HG02610 (cell line): ENCODE measurements around the gene TRAFD1.

Source experiments
- ATAC-seq: cut with Tn5 transposase; IDR thresholded peaks from one replicate; pipeline ENCODE4 v1.9.1; 2021; ENCODE audit warnings: mild to moderate bottlenecking, moderate library complexity; ENCODE audit not compliant: unreplicated experiment

Gene TRAFD1

DNA sequence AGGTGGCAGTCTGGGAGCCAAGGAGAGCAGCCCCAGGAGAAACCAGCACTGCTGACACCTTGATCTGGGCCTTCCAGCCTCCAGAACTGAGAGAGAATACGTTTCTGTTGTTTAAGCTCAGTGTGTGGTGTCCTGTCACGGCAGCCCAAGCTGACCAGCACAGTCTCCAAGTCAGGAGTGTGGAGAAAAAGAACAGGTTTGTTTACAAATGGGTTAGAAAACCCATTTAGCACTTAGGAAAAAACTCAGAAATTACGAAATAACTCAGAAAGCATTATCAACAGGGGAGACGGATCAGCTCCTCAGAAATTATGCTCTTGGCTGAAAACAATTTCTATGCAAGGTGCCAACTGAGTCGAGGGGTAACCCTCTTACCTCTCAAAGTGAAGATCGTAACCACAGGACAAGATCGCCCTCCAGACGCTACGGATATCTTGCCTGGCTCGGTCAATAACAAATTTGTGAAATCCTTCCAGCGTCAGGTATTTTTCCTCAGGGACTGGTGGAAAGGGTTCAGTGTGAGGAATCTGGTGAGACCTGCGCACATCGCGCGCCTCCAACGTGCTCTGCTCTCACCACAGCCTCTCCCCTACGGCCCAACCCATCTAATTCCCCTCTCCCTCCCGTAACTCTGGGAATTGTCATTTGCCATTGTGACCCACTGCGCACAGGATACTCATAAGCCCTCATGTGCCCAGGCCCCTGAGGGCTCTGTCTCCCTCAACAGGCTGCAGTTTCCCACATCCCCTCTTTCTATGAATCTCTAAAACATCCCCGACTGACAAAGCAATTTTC lies 50.2 kb downstream of the TRAFD1 start:
- ATAC-seq = no peak

GRCh38 chr12:112176321-112177010 lies 51.1 kb downstream of the TRAFD1 start:
- no peak for ATAC-seq

- no peak for ATAC-seq
Measured at GRCh38 chr12:112178796-112179195, 53.4 kb downstream of the TRAFD1 start.

DNA sequence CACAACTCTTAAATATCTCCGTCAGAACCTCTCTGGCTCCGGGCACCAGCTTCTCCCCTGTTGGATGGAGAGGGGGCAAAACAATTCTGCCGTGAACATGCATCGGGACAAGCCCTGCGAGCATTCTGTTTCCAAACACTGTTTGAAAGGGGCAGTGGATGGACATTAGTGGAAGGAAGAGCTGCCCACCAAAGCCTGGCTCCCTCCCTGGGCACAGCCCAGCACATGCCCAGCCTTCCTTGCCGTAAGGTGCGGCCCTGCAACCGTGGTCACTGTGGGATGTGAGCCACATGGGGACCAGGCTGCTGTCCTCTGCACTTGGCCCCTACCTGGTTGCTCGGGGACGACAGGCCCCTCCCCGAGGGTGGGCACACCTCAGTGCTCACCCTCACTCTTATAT lies 54.0 kb downstream of the TRAFD1 start:
- no peak for ATAC-seq

DNA sequence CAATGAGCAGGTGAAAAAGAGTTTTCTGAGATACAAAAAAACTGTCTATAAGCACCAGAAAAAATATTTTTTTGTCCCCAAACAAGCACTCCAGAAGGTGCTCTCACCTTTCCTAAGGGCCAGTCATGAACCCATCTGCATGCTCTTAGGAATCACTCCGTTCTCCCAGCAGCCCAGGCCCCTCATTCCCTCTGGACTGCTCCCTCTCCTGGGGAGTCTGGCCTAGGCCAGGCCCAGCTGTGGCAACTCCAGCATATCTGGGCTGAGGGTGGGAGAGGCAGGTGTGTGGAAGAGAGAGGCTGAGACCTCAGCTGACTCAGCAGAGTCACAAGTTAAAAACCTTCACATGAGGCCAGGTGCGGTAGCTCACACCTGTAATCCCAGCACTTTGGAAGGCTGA lies 54.6 kb downstream of the TRAFD1 start:
- ATAC-seq = no peak

GRCh38 chr12:112180422-112180821 lies 55.1 kb downstream of the TRAFD1 start:
- ATAC-seq = no peak

DNA sequence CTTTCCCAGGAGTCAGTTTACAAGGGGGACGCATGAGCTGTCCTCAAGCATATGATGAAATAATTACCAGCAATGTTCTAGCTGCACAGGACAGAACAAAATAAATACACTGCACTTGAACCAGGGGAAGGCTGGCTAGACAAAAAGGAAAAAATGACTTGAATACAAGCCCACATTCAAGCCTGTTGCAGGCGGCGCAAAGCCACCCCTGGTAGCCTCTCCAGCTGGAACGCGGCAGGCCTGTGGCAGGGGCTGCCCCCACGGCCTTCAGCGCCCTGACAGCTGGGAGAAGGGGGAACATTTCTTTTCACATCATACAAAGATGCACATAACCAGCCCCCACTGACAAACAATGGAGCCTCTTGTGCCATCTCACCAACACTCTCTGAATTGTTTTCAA lies 57.1 kb downstream of the TRAFD1 start:
- no peak for ATAC-seq

GRCh38 chr12:112183141-112184021 lies 58.0 kb downstream of the TRAFD1 start:
- peak; percentile 62 for ATAC-seq

DNA sequence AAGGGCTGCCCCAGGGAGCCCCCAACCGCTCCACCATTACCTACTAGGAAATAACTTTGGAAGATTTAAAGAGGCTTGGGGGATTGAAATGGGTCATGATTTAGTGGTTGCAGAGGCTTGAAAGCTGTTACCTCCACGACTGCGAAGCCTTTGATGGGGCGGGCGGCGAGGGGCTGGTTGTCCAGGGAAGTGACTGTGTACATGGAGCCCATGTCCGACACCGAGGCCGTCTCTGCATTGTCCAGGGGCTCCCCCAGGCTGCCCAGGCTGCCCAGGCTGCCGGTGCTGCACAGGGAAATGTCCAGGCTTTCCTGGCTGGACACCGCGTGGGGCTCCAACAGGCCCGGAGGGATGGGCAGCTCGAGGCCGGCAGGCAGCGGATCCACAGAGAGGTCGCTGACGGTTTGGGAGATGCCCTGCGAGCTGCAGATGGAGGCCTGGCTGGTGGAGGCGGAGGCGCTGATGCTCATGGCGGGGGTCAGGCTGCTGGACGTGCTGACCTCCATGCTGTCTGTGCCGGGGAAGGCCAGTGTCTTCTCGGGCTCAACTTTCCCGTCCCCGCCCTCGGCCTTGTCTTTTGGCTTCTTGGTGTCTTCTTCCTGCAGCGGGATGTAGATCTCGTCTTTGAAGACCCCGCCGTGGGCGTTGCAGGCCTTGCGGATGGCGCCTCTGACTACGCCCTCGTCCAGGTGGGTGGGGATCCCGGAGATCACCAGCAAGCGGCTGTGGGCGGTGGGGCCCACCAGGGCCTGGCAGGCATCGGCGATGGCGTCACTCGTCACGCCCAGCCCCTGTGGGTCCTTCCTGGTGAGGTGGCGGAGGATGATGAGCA lies 58.9 kb downstream of the TRAFD1 start:
- ATAC-seq = no peak

- ATAC-seq = no peak
Measured at GRCh38 chr12:112185093-112185923, 59.9 kb downstream of the TRAFD1 start.

DNA sequence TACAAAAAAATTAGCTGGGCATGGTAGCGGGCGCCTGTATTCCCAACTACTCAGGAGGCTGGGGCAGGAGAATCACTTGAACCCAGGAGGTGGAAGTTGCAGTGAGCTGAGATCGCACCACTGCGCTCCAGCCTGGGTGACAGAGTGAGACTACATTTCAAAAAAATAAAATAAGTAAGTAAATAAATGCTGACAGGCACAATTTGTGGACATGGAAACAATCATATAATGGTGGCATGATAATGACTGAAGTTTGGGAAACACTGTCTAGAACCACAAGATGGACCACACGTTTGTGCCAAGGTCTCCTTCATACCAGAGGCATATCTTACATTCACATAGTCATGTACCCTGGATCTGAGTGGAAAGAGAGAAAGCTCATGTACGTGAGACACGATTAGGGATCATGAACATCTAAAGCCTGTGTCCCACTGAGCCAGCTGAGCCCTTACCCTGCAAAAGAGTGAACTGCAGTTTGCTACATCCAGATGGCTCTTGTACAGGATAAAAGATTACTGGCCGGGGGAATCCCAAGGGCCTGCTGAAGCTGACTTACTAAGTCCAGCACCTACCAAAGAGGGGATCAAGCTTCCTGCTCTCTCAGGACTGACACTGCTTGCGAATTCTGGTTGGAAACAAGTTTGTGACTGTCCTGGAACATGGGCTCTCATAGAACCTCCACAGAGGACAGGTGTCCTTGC lies 62.9 kb downstream of the TRAFD1 start:
- ATAC-seq = no peak

DNA sequence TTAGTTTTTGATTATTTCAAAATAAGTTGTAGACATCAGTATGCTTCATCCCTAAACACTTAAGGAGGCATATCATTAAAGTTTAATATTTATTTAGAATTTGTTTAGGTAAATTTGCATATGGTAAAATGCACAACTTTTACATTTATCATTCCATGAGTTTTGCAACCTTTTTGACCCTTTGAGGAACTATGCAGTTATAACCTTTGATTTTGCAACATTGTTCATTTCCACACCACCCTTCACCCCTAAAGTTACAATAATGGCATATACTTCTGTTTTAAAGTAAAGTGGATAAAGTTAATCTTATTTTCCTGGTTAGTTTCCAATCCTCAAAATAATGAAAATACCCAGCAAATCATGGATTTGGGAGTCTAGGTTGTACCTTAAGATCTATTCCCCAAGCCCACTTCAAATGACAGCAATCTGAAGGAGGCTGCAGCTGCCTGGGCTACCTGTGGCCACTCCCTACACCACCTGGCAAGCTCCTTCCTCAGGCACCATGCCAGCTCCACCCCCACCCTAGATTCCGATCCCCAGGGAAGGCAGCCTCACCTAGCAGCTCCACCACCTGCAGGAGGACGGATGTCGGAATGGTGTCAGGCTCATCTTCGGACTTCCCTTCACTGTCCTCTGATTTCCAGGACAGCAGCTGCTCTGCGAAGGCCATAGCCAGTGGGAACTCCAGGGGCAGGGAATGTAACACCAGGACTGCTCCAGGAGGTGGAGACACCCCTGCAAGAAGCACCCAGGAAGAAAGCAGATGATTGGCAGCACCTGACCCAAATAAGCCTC lies 65.1 kb downstream of the TRAFD1 start:
- ATAC-seq = no peak

GRCh38 chr12:112191201-112191600 lies 65.8 kb downstream of the TRAFD1 start:
- ATAC-seq = no peak

DNA sequence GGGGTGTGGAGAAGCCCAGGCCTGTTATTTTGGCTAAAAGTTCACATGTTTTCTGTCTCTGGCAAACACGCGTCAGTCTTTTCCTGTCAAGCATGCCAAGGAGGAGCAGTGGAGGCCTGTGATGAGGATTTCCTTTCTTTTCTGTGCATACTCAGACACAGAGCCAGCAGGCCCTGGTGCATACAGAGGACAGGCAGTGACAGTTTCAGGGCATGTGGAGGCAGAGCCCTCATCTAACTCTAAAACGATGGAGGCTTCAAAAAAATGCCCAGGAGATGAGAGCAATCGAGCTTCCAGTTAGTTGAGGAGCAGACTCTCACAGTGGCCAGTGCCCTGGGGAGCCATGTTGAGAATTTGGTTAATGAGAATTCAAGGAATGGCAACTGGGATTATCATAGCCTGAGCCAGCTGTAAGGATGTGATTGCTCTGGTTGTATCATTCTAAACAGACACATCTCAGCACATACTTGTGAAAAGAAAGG lies 66.5 kb downstream of the TRAFD1 start:
- no peak for ATAC-seq

- ATAC-seq = no peak
Measured at GRCh38 chr12:112192475-112192874, 67.1 kb downstream of the TRAFD1 start.

GRCh38 chr12:112194601-112195247 lies 69.4 kb downstream of the TRAFD1 start:
- ATAC-seq = no peak

DNA sequence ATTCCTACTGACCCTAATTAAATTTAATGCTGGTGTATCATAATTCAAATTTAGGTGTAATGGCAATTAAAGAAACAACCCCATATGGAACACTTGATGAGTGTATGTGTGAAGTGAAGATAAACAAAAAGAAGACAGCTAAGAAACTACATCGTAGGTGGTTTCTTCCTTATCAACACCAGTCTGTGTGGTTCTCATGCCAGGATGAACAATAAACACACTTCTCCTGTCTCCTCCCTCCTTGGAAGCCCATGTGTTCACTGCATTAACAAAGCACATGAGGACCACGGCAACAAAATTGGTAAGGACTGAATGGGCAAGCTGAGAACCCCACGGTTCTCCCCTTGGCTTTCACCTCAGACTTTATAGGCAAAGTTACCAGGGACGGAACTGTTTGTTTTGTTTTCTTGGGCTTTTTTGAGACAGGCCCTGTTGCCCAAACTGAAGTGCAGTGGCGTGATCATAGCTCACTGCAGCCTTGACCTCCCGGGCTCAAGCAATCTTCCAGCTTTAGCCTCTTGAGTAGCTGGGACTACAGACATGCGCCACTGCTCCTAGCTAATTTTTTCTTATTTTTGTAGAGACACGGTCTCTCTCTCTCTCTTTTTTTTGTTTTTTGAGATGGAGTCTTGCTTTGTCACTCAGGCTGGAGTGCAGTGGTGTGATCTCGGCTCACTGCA lies 71.0 kb downstream of the TRAFD1 start:
- ATAC-seq = no peak
